ENCODE measurements around the gene BCL2. TPM values are rescaled to one million over a fixed set of nuclear protein-coding genes. Genes with fewer than 3 reads are reported as not detected.

Gene BCL2
- total RNA-seq, 1 donor from 2014 or later: 2.4 TPM

DNA sequence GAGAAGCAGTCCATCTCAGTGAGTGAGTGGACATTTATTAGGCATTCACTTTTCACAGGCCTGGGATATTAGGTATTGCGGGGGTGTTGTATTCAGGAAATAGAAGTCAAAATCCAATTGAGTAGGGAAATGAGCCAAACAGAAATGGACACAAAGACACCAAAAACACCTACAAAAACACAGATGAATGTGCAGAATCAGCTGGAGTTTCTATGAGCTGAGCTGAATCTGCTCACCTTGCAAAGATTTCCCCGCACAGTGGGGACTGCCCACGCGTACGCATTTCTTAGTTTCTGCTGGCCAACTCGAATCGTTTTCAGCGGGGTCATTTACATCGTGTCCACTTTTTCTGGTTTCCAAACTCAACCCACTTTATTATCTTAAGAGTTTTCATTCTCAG lies 160.0 kb downstream of the BCL2 start:
- TF ChIP-seq, protein P1, sequence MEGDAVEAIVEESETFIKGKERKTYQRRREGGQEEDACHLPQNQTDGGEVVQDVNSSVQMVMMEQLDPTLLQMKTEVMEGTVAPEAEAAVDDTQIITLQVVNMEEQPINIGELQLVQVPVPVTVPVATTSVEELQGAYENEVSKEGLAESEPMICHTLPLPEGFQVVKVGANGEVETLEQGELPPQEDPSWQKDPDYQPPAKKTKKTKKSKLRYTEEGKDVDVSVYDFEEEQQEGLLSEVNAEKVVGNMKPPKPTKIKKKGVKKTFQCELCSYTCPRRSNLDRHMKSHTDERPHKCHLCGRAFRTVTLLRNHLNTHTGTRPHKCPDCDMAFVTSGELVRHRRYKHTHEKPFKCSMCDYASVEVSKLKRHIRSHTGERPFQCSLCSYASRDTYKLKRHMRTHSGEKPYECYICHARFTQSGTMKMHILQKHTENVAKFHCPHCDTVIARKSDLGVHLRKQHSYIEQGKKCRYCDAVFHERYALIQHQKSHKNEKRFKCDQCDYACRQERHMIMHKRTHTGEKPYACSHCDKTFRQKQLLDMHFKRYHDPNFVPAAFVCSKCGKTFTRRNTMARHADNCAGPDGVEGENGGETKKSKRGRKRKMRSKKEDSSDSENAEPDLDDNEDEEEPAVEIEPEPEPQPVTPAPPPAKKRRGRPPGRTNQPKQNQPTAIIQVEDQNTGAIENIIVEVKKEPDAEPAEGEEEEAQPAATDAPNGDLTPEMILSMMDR (IDR thresholded peaks at IDR 0.05; ENCODE audit: insufficient read depth, low read length, severe bottlenecking): no peak
- Histone ChIP-seq H3K27me3 (ENCODE audit: control insufficient read depth, insufficient read depth, low read length) (no peaks in the 10 kb centered on the region), H3K36me3 (ENCODE audit: control insufficient read depth, insufficient read depth, low read length) (no peaks in the 10 kb centered on the region), H3K4me3 (ENCODE audit: low read depth, low read length) (no peak overlapping the region)
- FAIRE-seq (no peak), DNase-seq (ENCODE audit: low read depth) (no peak)

DNA sequence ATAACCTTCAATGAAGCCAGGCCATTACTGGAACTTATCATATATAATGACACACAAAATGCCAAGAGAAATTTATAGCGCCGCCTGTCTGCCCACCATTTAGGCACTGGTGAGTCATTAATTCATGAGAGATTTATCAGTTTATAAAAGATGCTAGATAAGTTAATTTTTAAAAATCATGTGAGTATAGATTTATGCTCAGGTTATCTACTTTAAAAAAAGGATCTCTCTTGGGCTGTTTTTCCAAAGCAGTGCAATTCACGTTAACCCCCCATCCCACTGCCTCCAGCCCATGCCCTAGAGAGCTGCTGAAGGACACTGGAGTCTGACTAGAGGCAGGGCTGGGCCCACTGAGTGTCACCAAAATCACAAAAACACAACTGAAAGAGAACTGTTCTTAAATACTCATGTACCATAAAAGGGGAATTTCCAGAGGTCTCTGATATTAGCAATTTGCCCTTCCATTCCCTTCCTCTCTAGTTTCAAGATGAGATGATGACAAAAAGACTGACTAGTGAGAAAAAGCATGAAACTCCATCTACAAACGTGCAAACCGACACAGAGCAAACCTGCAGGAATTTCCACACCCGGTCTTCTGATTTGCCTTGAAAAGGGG lies 160.8 kb downstream of the BCL2 start:
- no peak overlapping the region for H3K4me3 ChIP-seq (ENCODE audit: low read depth, low read length)
- TF ChIP-seq, protein P1 (IDR thresholded peaks at IDR 0.05; ENCODE audit: insufficient read depth, low read length, severe bottlenecking): no peak
- H3K27me3 ChIP-seq (ENCODE audit: control insufficient read depth, insufficient read depth, low read length): no peaks in the 10 kb centered on the region
- no peaks in the 10 kb centered on the region for H3K36me3 ChIP-seq (ENCODE audit: control insufficient read depth, insufficient read depth, low read length)
- DNase-seq (ENCODE audit: low read depth) (no peak), FAIRE-seq (no peak)

DNA sequence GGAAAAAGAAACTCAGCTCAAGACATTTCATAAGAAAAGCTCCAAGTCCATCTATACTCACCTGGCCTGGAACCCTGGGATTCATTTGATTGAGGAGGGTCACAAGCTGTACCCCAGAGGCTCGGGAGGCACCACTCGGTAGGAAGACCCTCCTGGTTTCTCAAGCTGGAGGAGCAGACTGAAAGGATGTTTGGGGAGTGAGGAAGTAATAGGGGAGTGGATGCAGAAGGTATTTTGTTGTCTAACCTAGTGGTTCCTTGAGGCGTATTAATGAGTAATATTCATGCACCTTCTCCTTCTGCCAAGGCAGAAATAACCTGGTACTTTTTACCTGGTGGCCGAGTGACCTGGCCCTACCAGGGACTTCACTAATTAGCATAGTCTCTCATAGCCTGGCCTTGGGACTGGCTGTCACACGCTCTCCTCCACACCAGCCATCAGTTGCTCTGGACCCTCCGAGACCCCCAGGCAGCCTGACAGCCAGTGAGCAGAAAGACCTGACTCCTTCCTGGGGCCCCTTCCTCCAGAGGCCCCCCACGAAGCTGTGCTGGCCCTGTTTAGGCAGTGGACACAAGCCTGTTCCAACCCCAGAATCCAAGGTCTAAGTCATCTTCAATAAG lies 161.4 kb downstream of the BCL2 start:
- DNase-seq (ENCODE audit: low read depth): no peak
- no peak for FAIRE-seq
- no peaks in the 10 kb centered on the region for H3K36me3 ChIP-seq (ENCODE audit: control insufficient read depth, insufficient read depth, low read length)
- no peaks in the 10 kb centered on the region for H3K27me3 ChIP-seq (ENCODE audit: control insufficient read depth, insufficient read depth, low read length)
- no peak overlapping the region for H3K4me3 ChIP-seq (ENCODE audit: low read depth, low read length)
- TF ChIP-seq, protein P1 (IDR thresholded peaks at IDR 0.05; ENCODE audit: insufficient read depth, low read length, severe bottlenecking): no peak

DNA sequence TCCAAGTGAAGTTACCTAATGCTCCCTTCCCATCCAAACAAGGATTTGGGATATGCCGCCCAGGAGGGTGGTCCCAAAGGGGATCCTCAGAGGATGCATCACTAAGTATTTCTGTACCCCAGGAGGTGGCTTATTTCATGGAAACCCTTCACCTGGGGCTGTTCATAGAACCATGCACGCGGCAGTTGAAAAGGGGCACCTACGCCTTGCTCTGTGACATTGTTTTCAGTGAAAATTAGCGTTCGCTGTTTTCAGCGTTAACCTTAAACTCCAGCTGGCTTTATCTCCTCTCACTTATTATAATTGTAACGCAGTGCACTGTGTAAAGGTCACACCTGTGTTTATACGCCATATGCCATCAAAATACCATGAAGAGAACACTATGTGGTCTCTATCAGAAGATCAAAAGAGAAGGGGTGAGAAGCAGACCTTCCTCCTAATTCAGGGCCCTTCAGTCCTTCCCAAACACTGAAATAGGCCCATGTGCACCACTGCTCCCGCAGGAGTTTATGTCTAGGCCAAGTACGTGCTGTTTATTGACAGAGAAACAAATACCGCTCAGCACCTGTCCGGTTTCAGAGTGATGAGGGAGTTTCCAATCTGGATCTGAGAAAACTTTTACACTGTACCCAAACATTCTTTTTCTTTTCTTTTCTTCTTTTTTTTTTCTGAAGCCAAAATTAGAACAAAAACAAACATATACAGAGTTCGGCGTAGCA lies 162.1 kb downstream of the BCL2 start:
- Histone ChIP-seq H3K4me3 (ENCODE audit: low read depth, low read length) (no peak overlapping the region), H3K36me3 (ENCODE audit: control insufficient read depth, insufficient read depth, low read length) (no peaks in the 10 kb centered on the region), H3K27me3 (ENCODE audit: control insufficient read depth, insufficient read depth, low read length) (no peaks in the 10 kb centered on the region)
- TF ChIP-seq, protein P1 (IDR thresholded peaks at IDR 0.05; ENCODE audit: insufficient read depth, low read length, severe bottlenecking): no peak
- FAIRE-seq (no peak), DNase-seq (ENCODE audit: low read depth) (no peak)

DNA sequence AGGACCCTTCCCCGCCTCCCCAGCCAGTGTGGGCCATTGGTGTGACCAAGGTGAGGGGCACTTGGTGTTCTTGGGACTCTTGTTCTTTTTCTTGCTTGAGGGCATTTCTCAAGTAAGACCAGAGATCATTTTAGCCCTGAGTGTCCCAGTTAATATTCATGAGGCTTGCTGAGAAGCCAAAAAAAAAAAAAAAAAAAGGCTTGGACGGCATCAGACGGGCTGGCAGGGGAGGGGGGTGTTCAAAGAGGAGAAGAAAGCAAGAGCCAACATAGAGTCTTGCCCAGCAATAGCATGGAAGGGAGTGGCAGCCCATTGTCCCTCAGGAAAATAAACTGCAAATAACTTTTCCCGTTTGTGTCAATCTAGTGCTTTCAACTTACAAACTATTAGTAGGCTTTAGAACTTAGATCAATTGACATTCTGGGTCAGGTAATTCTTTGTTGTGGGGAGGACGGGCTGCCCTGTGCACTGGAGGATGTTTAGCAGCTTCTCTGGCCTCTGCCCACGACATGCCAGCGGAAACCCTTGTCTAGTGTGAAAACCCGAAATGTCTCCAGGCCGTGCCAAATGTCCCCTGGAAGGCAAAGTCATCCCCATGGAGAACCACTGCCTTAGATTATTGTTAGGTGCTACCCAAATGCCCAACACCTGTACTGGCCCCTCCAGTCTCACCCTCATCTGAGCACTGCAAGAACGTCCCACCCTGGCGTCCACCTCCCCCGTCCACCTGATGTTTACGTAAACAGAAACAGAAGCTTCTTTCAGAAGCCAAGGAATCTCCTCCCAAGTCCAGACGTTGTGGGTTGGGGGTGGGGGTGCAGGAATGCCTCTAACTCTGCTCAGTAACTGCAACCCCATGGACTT lies 163.4 kb downstream of the BCL2 start:
- no peaks in the 10 kb centered on the region for H3K27me3 ChIP-seq (ENCODE audit: control insufficient read depth, insufficient read depth, low read length)
- TF ChIP-seq, protein P1 (IDR thresholded peaks at IDR 0.05; ENCODE audit: insufficient read depth, low read length, severe bottlenecking): no peak
- FAIRE-seq (no peak), DNase-seq (ENCODE audit: low read depth) (no peak)
- no peak overlapping the region for H3K4me3 ChIP-seq (ENCODE audit: low read depth, low read length)
- no peaks in the 10 kb centered on the region for H3K36me3 ChIP-seq (ENCODE audit: control insufficient read depth, insufficient read depth, low read length)

Measured in bronchial epithelial cell (primary cell).